ENCODE measurements around the gene HDAC9.
A peak's percentile ranks its signal among the peaks of the same experiment; 100 is the strongest.

HDAC9 gene

GRCh38 chr7:18656362-18656761 lies 160.8 kb downstream of the HDAC9 start:
- DNase-seq (ENCODE audit: low read depth in 3 of 3), result no peak

GRCh38 chr7:18659746-18660145 lies 164.2 kb downstream of the HDAC9 start:
- no peak for DNase-seq (ENCODE audit: low read depth in 3 of 3)

- no peak for DNase-seq (ENCODE audit: low read depth in 3 of 3)
Measured at GRCh38 chr7:18663321-18663720, 167.8 kb downstream of the HDAC9 start.

GRCh38 chr7:18666107-18666728 lies 170.7 kb downstream of the HDAC9 start:
- DNase-seq (ENCODE audit: low read depth in 3 of 3), result peak; percentile 16 to 49 (median 19)

GRCh38 chr7:18667466-18667865 lies 171.9 kb downstream of the HDAC9 start:
- DNase-seq (ENCODE audit: low read depth in 3 of 3), result no peak

GRCh38 chr7:18671176-18671575 lies 175.6 kb downstream of the HDAC9 start:
- DNase-seq (ENCODE audit: low read depth in 3 of 3), result no peak

- DNase-seq (ENCODE audit: low read depth in 3 of 3), result no peak
Measured at GRCh38 chr7:18675579-18675978, 180.0 kb downstream of the HDAC9 start.

GRCh38 chr7:18679261-18679660 lies 183.7 kb downstream of the HDAC9 start:
- DNase-seq (ENCODE audit: low read depth in 3 of 3), result no peak

- DNase-seq (ENCODE audit: low read depth in 3 of 3), result no peak
Measured at GRCh38 chr7:18680576-18680975, 185.0 kb downstream of the HDAC9 start.

- no peak for DNase-seq (ENCODE audit: low read depth in 3 of 3)
Measured at GRCh38 chr7:18684916-18685315, 189.4 kb downstream of the HDAC9 start.

- no peak for DNase-seq (ENCODE audit: low read depth in 3 of 3)
Measured at GRCh38 chr7:18685971-18686370, 190.4 kb downstream of the HDAC9 start.

- no peak for DNase-seq (ENCODE audit: low read depth in 3 of 3)
Measured at GRCh38 chr7:18689551-18689950, 194.0 kb downstream of the HDAC9 start.

- DNase-seq (ENCODE audit: low read depth in 3 of 3), result no peak
Measured at GRCh38 chr7:18693406-18693805, 197.9 kb downstream of the HDAC9 start.

- DNase-seq (ENCODE audit: low read depth in 3 of 3), result no peak
Measured at GRCh38 chr7:18693816-18694215, 198.3 kb downstream of the HDAC9 start.

GRCh38 chr7:18694484-18694883 lies 198.9 kb downstream of the HDAC9 start:
- no peak for DNase-seq (ENCODE audit: low read depth in 3 of 3)

GRCh38 chr7:18694911-18695310 lies 199.4 kb downstream of the HDAC9 start:
- no peak for DNase-seq (ENCODE audit: low read depth in 3 of 3)

GRCh38 chr7:18698258-18698734 lies 202.7 kb downstream of the HDAC9 start:
- no peak for DNase-seq (ENCODE audit: low read depth in 3 of 3)

GRCh38 chr7:18700147-18700546 lies 204.6 kb downstream of the HDAC9 start:
- DNase-seq (ENCODE audit: low read depth in 3 of 3), result no peak

GRCh38 chr7:18702071-18702829 lies 206.7 kb downstream of the HDAC9 start:
- DNase-seq (ENCODE audit: low read depth in 3 of 3), result no peak

GRCh38 chr7:18703685-18704084 lies 208.1 kb downstream of the HDAC9 start:
- DNase-seq (ENCODE audit: low read depth in 3 of 3), result no peak

GRCh38 chr7:18706670-18707069 lies 211.1 kb downstream of the HDAC9 start:
- no peak for DNase-seq (ENCODE audit: low read depth in 3 of 3)

- no peak for DNase-seq (ENCODE audit: low read depth in 3 of 3)
Measured at GRCh38 chr7:18708204-18708603, 212.7 kb downstream of the HDAC9 start.

- no peak for DNase-seq (ENCODE audit: low read depth in 3 of 3)
Measured at GRCh38 chr7:18715988-18716387, 220.4 kb downstream of the HDAC9 start.
